ENCODE results near the gene IGSF22.

- no peak for TF ChIP-seq CTCF (IDR thresholded peaks at IDR 0.05)
- no peak for TF ChIP-seq POLR2AphosphoS5 (IDR thresholded peaks at IDR 0.05)
Observed at GRCh38 chr11:18757811-18758210, 31.8 kb upstream of the IGSF22 start.
